HepG2 (cell line): ENCODE measurements around the gene DISP2. TPM values are rescaled to one million over a fixed set of nuclear protein-coding genes. Genes with fewer than 3 reads are reported as not detected.

Experiments
- ARNTL ChIP-seq: sonication (generic); formaldehyde crosslinking; IDR thresholded peaks from 2 replicates; pipeline ENCODE4 v1.4.0; 2020; ENCODE audit warnings: mild to moderate bottlenecking, missing genetic modification reagents
- GATA4 ChIP-seq: sonication (generic); IDR thresholded peaks from 2 replicates; pipeline ENCODE4 v1.6.1; 2016; ENCODE audit warnings: antibody characterized with exemption, low read depth, borderline replicate concordance
- HES4 ChIP-seq: sonication (generic); formaldehyde crosslinking; IDR thresholded peaks from 2 replicates; pipeline ENCODE4 v1.9.0; 2021; ENCODE audit warnings: mild to moderate bottlenecking, missing genetic modification reagents, borderline replicate concordance
- HMG20B ChIP-seq: conservative IDR thresholded peaks from 2 replicates; pipeline ENCODE4 v1.6.1; 2016; ENCODE audit warnings: missing genetic modification reagents, missing compliant biosample characterization
- HOMEZ ChIP-seq: IDR thresholded peaks from 2 replicates; pipeline ENCODE4 v1.6.1; 2016; ENCODE audit warnings: low read depth
- KLF15 ChIP-seq: sonication (generic); formaldehyde crosslinking; IDR thresholded peaks from 2 replicates; pipeline ENCODE4 v1.8.1; 2023; ENCODE audit warnings: borderline replicate concordance, mild to moderate bottlenecking, inconsistent platforms, missing genetic modification reagents, mixed read lengths
- LCORL ChIP-seq, 2 experiments: fragments of 450-650 bp in 1 of 2; sonication (generic) in 1 of 2; formaldehyde crosslinking in 1 of 2; IDR thresholded peaks; 2 replicates each; pipeline versions ENCODE4 v1.5.0 to v1.6.1; 2017 to 2020; ENCODE audit warnings: antibody characterized with exemption in 1 of 2, missing genetic modification reagents in 1 of 2
- LRRFIP1 ChIP-seq: sonication (generic); formaldehyde crosslinking; conservative IDR thresholded peaks from 2 replicates; pipeline ENCODE4 v1.4.0; 2020; ENCODE audit warnings: missing genetic modification reagents
- PBX2 ChIP-seq: IDR thresholded peaks from 2 replicates; pipeline ENCODE4 v1.6.1; 2016; ENCODE audit warnings: control low read depth
- TAF15 ChIP-seq: fragments of 200-400 bp; formaldehyde crosslinking; IDR thresholded peaks from one replicate; pipeline ENCODE4 v1.6.1; 2018; ENCODE audit warnings: mild to moderate bottlenecking, low read depth, low read length; ENCODE audit not compliant: poor library complexity, severe bottlenecking
- ZBTB2 ChIP-seq: sonication (generic); formaldehyde crosslinking; IDR thresholded peaks from 2 replicates; pipeline ENCODE4 v1.8.0; 2022; ENCODE audit warnings: low read depth, missing genetic modification reagents
- ZFY ChIP-seq: sonication (generic); formaldehyde crosslinking; IDR thresholded peaks from 2 replicates; pipeline ENCODE4 v1.4.0; 2020; ENCODE audit warnings: missing genetic modification reagents
- ZNF33B ChIP-seq: sonication (generic); formaldehyde crosslinking; IDR thresholded peaks from 2 replicates; pipeline ENCODE4 v1.5.1; 2020; ENCODE audit warnings: mild to moderate bottlenecking, missing genetic modification reagents
- ZNF503 ChIP-seq: sonication (generic); formaldehyde crosslinking; IDR thresholded peaks from 2 replicates; pipeline ENCODE4 v1.4.0; 2020; ENCODE audit warnings: missing genetic modification reagents
- ZNF530 ChIP-seq: sonication (generic); formaldehyde crosslinking; IDR thresholded peaks from 2 replicates; pipeline ENCODE4 v1.5.0; 2020; ENCODE audit warnings: low read depth, mild to moderate bottlenecking, missing genetic modification reagents
- ZNF564 ChIP-seq: sonication (generic); formaldehyde crosslinking; IDR thresholded peaks from 2 replicates; pipeline ENCODE4 v1.8.1; 2023; ENCODE audit warnings: mild to moderate bottlenecking, missing genetic modification reagents
- ZNF746 ChIP-seq: sonication (generic); formaldehyde crosslinking; IDR thresholded peaks from 2 replicates; pipeline ENCODE4 v1.8.0; 2022; ENCODE audit warnings: mild to moderate bottlenecking, missing genetic modification reagents
- ZNF761 ChIP-seq: sonication (generic); formaldehyde crosslinking; conservative IDR thresholded peaks from 2 replicates; pipeline ENCODE4 v1.4.0; 2020; ENCODE audit warnings: mild to moderate bottlenecking, missing genetic modification reagents
- ZNF773 ChIP-seq: sonication (generic); formaldehyde crosslinking; IDR thresholded peaks from 2 replicates; pipeline ENCODE4 v1.4.0; 2020; ENCODE audit warnings: missing genetic modification reagents, borderline replicate concordance
- ZSCAN31 ChIP-seq: sonication (generic); formaldehyde crosslinking; IDR thresholded peaks from 2 replicates; pipeline ENCODE4 v1.5.0; 2020; ENCODE audit warnings: low read depth, mild to moderate bottlenecking, missing genetic modification reagents
- polyA plus RNA-seq, 8 experiments: library from polyadenylated mRNA; depleted of rRNA in 3 of 8; stranded (reverse) in 7 of 8; unstranded in 1 of 8; fragments of >200 nt; fragmentation: Illumina TruSeq in 4 of 8; extraction: Trizol in 4 of 8; gene quantifications; 2 replicates each; pipeline versions ENCODE4 v1.2.1 to v1.2.3, GENCODE V29; 2011 to 2016; ENCODE audit warnings: low read depth in 4 of 8, missing spikeins in 1 of 8, mixed read lengths in 1 of 8; ENCODE audit not compliant: insufficient read depth in 1 of 8
- total RNA-seq, 5 experiments: library from RNA; depleted of rRNA; stranded (reverse); fragments of >200 nt; fragmentation: Illumina TruSeq; extraction: Trizol; gene quantifications; 2 replicates each; pipeline ENCODE4 v1.2.3, GENCODE V29; 2016; ENCODE audit warnings: low read depth in 1 of 5

Gene DISP2
- total and polyA plus RNA-seq, 2 of the 13 experiments (the other 11 are each of a cell fraction or from before 2014, with no cell fraction given), result 0.09 to 0.32 TPM

GRCh38 chr15:40405501-40406381, 47.7 kb downstream of the DISP2 start, which contains the start of gene IVD (continued):
- TF ChIP-seq ZNF773 (CRISPR knock-in tag) (0 out of 2 replicates have a peak, but pooled peaks have one; percentile 52), PBX2 (CRISPR knock-in tag) (peak; percentile 90), GATA4 (peak; percentile 73; the same call in 1 of the 2 replicates), HOMEZ (CRISPR knock-in tag) (peak; percentile 43; the same call in 1 of the 2 replicates), ARNTL (CRISPR knock-in tag) (peak; percentile 49; the same call in 1 of the 2 replicates), HES4 (CRISPR knock-in tag) (peak; percentile 97), ZNF33B (0 out of 2 replicates have a peak, but pooled peaks have one; percentile 71), HMG20B (no peak), ZNF530 (no peak), LRRFIP1 (CRISPR knock-in tag) (no peak), TAF15 (no peak), ZNF503 (no peak), ZNF746 (no peak; the same call in 1 of the 2 replicates), ZFY (CRISPR knock-in tag) (peak; percentile 97), ZBTB2 (CRISPR knock-in tag) (no peak), LCORL (IDR thresholded peaks at IDR 0.05) (no peak), LCORL (CRISPR knock-in tag; IDR thresholded peaks at IDR 0.05) (peak; percentile 20; the same call in 1 of the 2 replicates), ZSCAN31 (CRISPR knock-in tag) (no peak; the same call in 1 of the 2 replicates), KLF15 (no peak), ZNF761 (no peak), ZNF564 (CRISPR knock-in tag) (no peak)
